ENCODE results near the gene DHRSX.
"Not testable (repeated sequence)": the region's sequence is repeated elsewhere in the genome, so short reads cannot be mapped to it uniquely, and the experiment has no call there.

The DHRSX gene

DNA sequence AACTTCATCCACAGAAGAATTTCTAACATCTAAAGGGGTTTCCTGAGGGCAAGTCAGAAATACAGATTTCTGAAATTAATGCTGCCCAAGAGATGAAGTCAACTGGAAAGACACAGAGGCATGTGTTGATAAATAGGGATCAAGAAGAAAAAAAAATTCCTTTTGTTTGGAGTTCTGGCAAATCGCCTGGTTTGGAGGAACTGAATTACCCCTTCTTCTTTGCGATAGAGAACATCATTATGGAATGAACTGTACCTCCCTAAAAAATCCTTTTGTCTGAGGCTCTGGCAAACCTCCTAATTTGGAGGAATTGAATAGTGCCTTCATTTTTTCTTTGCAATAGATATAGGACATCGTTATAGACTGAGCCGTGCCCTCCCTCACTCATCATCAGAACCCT lies 200.9 kb downstream of the DHRSX start:
- DNase-seq: no peak

DNA sequence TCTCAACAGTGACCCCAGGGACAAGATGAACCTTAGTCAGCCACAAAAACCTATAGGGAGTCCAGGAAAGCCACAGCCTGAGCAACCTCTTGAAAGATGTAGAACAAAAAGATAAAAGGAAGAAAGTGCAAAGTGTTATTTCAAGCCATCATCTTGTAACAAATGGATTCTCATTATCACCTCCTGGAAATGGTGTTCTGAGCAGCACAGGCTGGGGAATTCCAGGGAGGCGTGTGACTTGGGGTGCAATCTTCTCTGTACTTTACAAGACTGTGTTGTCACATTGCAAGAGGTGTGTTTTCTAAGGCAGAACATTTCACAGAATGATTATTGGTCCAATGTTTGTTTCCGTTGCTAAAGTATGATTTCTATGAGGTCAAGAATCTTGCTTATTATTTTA lies 214.0 kb downstream of the DHRSX start:
- no peak for DNase-seq

DNA sequence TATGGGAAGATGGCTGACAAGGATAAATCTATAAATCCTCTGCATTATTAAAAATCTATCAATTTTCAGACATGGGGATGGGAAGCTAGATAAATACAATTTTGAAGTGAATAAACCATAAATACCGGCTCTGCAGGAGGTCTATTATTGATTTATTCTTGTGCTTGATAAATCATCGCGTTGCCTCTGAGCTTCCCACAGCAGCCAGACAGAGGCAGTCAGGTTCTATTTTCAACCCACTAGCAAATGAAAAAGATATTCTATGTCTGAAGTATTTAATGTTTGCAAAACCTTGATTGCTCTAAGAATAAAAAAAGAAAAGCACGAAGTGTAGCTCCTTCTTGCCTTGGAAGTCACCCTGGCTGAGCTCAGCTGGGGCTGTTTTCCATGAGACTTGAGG lies 216.2 kb downstream of the DHRSX start:
- no peak for DNase-seq

DNA sequence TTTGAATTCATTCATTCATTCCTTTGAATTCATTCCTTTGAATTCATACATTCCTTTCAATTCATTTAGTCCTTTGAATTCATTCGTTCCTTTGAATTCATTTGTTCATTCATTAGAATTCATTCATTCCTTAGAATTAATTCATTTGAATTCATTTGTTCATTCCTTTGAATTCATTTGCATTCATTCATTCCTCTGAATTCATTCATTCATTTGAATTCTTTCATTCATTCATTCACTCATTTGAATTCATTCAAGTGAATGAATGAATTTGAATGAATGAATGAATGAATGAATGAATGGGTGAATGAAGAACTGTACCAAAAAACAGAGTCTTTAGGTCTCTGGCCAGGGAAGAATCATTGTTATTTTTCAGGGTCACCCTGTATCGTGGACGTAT lies 216.6 kb downstream of the DHRSX start:
- DNase-seq: no peak

DNA sequence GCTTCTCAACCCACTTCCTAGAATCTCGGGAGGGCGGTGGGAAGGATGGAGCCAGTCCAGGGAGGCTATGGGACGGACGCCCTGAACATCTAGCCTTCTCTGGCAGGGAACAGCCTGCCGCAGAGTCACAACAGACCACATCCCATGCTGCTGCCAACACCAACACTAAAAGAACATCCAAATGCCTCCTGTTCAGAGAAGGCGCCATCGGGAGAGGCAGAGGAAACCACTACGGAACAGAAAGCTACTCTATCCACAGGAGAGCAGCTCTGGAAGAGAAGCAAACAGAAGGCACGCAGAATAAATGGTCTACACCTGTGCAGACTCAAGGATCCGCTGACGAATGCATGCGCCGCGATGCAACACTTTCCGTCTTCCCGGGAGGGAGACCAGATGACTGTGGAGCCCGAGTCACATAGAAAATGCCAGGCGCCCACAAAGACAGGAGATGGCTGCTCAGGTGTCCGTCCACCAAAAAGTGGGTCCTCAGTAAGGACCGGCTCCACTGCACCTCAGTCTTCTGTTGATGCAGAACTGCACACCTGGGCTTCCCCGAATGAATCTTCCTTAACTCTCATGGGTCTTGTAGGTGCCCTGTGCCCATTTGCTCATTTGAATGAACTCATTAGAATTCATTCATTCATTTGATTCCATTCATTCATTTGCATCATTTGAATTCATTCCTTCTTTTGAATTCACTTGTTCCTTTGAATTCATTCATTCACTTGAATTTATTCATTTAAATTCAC lies 217.5 kb downstream of the DHRSX start:
- DNase-seq: no peak

DNA sequence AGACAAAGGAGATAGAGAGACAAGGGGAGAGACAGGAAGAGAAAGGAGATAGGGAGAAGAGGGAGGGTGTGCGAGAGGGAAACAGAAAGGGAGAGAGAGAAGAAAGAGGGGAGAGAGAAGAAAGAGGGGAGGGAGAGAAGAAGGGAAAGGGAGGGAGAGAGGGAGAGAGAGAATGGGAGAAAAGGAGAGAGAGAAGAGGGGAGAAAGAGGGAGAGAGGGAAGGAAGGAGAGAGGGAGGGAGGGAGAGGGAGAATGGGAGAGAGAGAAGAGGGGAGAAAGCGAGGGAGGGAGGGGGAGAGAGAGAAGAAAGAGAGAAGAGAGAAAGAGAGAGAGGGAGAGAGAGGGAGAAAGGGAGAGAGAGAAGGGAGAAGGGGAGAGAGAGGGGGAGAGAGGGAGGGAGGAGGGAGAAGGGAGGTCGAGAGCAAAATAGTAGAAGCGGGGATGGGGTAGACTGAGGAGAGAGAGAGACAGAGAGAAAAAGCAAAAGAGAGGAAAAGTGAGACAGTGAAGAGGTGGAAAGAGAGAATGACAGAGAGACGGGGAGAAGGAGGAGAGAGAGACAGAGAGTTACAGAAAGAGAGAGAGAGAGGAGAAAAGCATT lies 218.2 kb downstream of the DHRSX start:
- no peak for DNase-seq

DNA sequence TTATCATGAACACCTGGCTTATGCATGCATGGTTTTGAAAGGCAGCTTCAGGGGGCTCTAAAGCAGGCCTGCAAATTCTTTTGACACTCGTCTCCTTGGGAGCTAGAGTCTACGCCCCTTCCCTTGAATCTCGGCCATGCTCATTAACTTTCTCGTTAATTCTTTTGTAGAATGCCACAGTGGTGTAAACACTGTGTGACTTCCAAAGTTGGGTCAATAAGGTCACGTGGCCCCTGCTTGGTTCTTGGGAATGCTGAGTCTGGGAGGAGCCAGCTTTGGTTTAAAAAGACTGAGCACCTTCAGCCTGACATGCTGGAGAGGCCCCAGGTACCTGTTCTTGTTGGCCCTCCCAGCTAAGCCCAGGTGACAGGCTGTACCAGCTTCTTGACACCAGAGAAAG lies 228.4 kb downstream of the DHRSX start:
- no peak for DNase-seq

DNA sequence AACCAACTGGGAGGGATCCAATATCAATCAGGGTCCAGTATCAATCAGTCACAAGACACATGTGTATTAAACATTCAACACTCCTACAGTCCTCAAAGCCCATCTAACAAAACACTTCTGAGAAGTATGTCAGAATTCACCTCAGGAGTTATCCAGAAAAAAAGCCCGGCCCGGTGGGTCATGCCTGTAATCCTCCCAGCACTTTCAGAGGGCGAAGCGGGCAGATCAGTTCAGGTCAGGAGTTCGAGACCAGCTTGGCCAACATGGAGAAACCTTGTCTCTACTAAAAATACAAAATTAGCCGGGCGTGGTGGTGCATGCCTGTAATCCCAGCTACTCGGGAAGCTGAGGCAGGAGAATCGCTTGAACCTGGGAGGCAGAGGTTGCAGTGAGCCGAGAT lies 229.2 kb downstream of the DHRSX start:
- not testable (repeated sequence) for DNase-seq

DNA sequence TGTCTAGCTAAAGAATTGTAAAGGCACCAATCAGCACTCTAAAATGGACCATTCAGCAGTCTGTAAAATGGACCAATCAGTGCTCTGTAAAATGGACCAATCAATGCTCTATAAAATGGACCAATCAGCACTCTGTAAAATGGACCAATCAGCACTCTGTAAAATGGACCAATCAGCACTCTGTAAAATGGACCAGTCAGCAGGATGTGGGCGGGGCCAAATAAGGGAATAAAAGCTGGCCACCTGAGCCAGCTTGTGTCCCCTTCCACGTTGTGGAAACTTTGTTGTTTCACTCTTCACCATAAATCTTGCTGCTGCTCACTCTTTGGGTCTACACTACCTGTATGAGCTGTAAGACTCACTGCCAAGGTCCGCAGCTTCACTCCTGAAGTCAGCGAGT lies 230.0 kb downstream of the DHRSX start:
- not testable (repeated sequence) for DNase-seq

DNA sequence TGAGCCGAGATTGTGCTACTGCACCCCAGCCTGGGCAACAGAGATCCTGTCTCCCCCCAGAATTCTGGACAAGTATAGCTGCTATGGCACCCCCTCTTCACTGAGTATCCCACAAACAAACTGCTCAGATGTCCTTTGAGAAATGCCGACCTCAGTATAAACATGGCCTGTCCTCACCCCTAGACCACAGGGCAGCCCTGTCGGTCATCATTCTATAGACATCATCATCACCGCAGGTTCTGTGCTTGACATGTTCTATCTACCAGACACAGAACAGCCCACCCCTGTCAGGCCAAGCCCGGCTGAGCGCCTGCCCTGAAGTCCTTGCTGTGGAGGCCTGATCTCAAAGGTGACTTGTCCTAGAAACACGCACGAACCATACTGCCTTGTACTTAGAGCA lies 232.9 kb downstream of the DHRSX start:
- no peak for DNase-seq

DNA sequence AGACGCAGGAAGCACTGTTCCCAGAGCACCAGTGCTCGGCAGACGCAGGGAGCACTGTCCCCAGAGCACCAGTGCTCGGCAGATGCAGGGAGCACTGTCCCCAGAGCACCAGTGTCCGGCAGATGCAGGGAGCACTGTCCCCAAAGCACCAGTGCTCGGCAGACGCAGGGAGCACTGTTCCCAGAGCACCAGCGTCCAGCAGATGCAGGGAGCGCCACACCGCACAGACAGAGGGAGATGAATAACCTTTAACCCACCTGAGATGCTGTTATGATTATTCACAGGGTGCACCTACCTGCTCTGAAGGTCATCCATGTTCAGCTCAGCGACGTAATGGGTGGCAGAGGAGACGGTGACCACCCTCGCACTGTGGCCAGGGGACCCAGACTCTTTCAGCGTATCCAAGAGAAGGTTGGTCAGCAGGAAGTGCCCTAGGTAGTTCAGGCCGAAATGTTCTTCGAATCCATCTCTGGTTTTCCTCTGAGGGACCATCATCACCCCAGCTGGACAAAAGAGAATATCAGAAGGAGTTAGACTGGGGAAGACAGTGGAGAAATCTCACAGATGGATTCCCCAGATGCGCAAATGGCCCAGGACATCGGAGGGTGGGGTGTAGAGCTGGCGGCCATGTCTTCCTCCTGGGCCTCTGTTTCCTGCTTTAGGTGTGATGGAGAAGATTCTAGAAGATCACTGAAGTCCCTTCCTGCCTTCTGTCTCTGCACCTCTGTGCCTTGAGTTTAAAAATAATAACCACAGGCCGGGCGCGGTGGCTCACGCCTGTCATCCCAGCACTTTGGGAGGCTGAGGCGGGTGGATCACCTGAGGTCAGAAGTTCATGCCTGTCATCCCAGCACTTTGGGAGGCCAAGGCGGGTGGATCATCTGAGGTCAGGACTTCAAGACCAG lies 234.1 kb downstream of the DHRSX start:
- DNase-seq: no peak

DNA sequence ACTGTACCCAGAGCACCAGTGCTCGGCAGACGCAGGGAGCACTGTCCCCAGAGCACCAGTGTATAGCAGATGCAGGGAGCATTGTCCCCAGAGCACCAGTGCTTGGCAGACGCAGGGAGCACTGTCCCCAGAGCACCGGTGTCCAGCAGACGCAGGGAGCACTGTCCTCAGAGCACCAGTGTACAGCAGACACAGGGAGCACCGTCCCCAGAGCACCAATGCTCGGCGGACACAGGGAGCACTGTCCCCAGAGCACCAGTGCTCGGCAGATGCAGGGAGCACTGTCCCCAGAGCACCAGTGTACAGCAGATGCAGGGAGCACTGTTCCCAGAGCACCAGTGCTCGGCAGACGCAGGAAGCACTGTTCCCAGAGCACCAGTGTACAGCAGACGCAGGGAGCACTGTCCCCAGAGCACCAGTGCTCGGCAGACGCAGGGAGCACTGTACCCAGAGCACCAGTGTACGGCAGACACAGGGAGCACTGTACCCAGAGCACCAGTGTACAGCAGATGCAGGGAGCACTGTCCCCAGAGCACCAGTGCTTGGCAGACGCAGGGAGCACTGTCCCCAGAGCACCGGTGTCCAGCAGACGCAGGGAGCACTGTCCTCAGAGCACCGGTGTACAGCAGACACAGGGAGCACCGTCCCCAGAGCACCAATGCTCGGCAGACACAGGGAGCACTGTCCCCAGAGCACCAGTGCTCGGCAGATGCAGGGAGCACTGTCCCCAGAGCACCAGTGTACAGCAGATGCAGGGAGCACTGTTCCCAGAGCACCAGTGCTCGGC lies 234.9 kb downstream of the DHRSX start:
- not testable (repeated sequence) for DNase-seq

DNA sequence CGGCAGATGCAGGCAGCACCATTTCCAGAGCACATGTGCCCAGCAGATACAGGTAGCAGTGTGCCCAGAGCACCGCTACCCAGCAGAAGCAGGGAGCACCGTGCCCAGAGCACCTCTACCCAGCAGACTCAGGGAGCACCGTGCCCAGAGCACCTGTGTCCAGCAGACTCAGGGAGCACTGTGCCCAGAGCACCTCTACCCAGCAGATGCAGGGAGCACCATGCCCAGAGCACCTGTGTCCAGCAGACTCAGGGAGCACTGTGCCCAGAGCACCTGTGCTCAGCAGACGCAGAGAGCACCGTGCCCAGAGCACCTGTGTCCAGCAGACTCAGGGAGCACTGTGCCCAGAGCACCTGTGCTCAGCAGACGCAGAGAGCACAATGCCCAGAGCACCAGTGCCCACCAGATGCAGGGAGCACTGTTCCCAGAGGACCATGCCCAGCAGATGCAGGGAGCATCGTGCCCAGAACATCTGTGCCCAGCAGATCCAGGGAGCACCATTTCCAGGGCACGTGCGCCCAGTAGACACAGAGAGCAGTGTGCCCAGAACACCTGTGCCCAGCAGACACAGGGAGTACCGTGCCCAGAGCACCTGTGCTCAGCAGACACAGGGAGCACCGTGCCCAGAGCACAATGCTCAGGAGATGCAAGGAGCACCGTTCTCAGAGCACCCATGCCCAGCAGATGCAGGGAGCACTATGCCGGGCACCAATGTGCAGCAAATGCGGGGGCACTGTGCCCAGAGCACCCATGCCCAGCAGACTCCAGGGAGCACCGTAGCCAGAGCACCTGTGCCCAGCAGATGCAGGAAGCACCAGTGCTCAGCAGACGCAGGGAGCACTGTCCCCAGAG lies 236.4 kb downstream of the DHRSX start:
- DNase-seq: no peak

DNA sequence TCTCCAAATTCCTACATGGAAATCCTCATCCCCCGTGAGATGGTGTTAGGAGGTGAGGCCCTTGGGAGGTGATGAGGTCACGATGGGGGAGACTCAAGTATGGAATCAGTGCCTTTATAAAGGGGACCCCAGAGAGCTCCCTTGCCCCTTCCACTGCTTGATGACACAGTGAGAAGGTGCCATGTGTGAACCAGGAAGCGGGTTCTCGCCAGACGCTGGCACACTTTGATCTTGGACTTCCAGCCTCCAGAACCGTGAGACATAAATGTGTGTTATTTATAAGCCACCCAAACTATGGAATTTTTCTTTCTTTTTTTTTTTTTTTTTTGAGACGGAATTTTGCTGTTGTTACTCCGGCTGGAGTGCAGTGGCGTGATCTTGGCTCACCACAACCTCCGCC lies 237.6 kb downstream of the DHRSX start:
- DNase-seq: no peak

DNA sequence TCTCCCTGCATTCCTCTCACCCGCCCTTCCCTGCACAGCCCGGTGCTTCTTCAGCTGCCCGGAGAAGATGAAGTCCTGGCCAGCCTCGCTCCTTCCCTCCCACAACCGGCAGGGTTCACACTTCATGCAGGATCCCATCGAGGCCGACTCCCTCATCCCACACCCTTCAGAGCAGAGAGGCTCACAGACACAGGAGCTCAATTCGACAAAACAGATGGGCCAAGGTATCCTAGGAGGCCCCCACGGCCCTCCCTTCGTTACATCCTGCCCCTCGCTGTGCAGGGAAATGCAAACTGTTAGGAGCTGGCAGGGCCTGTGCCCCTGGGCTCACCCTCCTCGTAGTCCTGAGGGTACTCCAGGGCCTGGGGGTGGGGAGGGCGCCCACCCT lies 238.1 kb downstream of the DHRSX start:
- DNase-seq: no peak

DNA sequence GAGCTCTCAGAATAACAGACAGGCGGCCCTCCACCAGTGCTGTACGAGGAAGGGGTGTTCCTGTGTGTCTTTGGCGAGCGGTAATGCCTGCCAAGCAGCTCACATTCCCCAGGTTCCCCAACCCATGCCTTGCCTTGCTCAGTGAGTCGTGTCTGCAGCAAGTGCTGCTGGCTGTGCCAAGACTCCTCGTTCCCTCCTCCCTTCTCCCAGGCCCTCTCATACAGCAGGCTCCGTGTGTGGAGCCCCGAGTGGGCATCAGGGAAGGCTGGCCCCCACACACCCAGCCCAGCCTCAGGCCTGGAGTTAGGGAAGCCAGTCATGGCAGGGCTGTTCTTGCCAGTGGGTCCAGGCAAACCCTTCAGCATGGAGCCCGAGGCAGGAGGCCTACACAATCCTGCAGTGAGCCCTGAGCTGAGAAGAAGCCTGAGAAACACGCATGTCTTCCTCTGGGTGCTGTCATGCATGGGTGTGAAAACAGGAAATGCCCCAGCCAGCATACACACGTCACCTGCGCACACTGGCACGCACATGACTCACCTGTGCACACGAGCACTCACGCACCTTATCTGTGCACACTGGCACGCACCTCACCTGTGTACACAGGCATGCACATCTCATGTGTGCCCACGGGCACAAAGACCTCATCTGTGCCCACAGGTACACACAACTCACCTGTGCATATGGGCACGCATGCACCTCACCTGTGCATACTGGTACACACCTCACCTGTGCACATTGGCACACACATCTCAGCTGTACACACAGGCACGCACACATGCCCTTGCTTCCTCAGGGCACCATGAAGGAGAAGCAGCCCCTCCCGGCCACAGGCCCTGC lies 238.7 kb downstream of the DHRSX start:
- DNase-seq: no peak

DNA sequence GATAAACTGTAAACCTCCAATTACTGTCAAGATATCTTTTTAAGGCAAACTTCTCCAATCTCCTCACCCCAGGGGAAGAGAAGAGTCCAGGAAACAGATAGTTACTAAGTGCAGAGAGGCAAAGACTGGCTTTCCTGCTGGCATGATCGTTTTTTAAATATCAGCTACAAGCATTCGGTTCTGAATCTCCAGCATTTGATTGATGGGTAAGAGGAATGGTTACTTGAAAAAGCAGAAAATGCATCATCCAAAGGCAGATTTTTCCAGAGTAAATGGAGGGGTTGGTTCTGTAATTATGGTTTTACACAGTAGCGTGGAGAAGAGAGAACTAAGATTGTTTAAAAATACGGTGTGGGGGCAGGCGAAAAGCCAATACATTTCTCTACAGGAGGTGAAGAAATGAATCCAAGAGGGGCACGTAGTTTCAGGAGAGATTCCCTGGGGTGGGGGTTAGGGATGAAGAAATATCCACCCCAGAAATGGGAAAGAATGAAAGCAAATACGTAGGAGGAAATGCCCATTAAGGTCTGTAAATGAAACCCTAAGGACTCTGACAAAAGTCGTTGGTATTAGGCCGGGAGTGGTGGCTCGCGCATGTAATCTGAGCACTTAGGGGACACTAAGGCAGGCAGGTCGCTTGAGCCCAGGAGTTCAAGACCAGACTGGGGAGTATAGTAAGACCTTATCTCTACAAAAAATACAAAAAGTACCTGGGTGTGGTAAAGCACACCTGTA lies 248.3 kb downstream of the DHRSX start:
- no peak for DNase-seq

DNA sequence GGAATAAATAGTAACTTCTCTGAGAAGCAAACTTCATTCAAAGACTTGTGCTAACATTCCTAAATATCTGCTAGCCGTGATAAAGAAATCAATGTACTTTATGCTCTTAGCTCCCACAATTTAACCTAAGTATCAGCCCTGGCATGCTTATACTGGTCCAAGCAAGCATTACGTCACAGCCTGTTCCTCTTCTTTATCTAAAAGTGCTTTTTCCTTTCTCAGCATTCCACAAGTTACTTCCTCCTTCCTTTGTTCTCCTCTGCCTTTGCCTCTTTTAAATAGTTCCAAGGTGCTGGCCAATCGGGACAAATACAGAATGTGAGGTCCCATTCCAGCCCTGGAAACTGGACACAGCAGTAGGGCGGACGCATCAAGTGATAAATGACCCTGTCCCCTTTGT lies 249.6 kb downstream of the DHRSX start:
- DNase-seq: no peak

DNA sequence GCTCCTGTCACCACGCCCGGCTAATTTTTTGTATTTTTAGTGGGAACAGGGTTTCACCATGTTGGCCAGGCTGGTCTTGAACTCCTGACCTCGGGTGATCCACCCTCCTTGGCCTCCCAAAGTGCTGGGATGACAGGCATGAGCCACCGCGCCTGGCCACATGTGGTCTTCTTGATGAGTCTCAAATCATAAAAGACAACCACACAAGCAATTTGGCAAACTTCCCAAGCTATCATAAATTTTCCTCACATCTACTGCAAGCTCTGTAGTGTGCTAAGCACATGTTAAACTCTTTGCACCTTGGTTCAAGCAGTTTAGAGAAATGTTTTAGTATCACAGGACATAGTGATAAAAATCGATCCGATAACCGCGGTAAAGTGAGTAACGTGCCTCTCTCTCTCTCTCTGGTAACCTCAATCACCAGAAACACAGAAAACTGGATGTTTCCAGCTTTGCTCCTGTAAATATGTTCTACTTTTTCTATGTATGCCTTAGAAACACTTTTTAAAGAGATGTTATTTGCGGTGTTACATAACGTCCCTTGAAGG lies 256.8 kb downstream of the DHRSX start:
- no peak for DNase-seq

DNA sequence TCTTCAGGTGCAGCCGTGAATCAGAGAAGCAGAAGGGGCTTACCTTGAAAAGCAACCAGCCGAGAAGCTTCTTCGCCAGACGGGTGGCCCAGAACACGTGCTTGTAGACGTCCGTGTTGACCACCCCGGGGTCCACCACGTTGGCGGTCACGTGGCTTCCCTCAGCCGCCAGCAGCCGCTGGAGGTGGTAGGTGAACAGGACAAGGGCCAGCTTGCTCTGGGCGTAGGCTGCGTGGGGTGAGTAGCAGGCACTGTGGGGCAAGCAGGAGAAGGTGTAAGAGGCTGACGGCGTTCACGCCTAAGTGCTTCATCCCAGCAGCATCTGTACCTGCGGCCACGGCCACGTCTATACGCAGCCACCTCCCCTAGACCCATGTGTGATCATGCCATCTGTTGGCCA lies 257.8 kb downstream of the DHRSX start:
- no peak for DNase-seq

Measured in CD4-positive, alpha-beta T cell treated with Interleukin-4 for 1 hour (primary cell).